Glomerular visceral epithelial cell (primary cell): ENCODE results near the gene CARS1.
"Not testable (repeated sequence)": the region's sequence is repeated elsewhere in the genome, so short reads cannot be mapped to it uniquely, and the experiment has no call there.

Experiments
- DNase-seq: peaks from one replicate; pipeline ENCODE4 v3.0.0-alpha.2; 2016; ENCODE audit errors: extremely low spot score

Gene CARS1

DNA sequence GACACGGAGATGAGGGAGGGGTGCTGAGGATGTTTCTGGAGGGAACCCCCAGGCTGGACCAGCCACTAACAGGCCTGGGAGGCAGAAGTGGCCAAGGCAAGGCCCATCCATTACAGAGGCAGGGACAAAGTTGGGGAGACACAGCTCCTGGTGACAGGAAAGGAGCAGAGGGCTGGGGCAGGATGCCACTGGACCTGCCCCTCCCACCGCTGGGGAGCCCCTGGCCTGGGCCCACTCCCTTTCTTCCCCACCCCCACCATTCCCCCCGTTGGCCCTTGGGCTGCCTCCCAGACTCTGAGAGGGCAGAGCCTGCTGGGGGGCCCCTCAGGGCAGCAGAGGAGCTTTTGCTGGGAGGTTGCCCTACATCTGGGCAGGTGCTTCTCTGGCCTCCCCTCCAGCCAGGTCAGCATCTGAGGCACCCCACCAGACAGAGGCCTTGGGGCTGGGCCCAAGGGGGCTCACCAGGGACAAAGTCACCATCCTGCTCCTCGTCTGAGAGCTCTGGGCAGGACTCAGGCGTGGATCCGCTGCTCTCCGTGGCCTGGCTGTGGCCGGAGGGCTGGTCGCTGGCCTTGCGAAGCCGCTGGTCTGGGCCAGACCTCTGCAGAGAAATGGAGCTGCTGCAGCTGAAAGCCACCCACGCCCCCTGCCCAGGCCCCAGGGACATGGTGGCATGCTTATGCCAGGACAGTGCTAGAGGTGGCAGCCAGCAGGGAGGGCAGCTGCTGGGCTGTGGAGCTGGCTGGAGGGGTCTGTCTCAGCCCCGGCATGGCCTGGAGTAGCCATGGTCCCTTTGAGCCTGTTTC, 33.1 kb upstream of the CARS1 start:
- no peak for DNase-seq

DNA sequence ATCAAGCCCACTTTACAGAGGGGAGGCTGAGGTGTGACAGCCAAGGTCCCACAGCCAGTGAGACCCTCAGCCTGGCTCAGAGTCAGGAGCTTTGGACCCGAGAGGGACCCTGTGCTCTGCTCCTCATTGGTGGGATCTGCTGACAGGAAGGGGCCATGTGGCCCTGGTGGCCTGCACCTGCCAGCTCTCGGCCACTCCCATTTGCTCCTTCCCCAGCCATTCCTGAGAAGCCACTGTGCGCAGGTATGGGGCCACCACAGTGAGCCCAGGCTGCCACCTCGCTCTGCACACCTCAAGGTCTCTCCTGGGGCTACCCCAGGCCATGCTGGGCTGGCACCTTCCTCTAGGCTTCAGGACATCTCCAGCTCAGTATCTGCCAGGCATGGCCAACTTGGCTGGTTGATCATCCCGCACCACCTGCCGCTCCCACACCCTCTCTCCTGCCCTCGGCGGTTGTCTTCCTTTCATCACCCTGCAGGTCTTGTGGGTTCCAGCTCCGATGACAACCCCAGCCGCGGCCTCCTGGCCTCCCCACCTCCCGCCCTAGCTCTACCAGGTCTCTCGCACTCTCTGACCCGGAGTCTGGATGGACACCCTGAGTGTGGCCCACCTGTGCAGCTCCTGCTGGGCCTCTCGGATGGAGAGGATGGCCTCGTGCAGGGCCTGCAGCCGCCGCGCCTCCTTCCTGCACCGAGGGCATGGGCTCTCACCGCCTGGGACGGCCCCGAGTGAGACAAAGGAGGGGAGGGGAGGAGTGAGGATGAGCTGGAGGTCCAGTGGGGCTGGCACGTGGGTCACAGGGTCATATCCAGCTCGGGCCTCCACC, 32.2 kb upstream of the CARS1 start:
- DNase-seq = no peak

DNA sequence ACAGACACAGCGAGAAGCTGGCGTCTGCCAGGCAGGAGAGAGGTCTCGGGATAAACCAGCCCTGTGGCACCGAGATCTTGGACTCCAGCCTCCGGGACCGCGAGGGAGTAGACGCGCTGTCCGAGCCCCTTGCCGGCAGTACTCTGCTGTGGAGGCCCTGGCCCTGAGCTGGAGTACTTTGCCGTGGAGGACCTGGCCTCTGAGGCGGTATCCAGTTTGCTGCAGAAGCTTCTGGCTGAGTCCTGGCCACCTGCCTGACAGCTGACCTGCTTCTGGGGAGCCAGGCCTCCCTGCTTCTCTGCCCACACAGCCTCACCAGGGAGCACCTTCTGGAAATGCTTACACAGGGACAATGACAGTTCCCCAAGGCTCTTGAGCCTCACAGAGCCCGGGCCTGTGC, 31.6 kb upstream of the CARS1 start:
- no peak for DNase-seq

DNA sequence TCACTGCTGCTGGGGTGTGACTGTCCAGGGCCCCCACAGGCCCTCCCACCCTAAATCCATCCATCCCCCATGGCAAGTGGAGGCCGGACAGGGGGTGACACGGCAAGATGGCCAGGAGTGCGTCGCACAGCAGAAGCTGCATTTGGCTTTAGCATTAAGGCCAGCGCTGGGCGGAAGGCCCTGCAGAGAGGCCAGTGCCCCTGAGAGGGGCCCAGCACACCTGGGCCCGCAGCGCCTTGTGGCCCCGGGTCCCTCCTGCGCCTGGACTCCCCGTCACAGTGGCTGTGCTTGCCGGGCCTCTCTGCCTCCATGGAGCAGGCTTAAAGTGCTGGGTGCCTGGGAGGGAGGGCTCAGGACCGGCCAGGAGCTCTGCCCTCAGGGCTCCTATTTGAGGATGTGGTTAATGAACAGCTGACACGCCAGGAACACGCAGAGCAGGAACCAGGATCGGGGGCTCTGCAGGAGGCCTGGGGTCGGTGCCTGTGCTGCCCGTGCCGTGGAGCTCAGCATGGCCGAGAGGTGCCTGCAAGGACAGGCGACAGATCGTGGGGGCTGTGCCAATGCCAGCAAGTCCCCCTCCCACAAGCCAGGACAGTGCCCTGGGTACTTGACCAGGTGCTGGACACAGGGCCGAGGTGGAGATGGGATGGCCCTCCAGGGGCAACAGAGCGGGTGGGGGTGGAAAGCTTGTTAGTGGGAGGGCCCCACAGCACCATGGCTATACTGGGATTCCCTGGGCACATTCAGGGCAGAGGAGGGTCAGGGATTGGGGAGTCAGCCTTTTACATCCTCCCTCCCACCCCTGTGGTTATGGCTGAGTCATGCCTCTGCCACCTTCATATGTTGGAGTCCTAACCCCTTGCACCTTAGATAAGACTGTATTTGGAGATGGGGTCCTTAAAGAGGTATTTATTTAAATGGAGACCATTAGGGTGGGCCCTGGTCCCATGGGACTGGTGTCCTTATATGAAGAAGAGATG, 30.9 kb upstream of the CARS1 start:
- DNase-seq = peak; percentile 53

DNA sequence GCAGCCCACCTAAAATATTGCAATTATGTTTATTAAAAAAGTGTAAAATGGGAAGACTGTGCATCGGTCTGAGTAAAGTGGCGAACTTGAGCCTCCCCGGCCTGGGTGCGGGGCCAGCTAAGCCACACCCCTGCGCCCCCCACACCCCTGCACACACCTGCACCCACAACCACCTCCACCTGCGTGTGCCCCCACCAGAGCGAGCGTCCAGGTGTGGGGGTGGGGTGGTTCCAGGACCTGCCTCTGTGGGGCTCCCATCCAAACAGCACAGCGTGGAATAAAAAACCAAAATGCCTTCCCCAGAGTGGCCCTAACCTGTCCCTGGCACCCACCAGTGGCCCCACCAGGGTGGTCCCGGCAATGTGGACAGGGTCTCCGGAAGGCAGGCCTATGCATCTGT, 30.1 kb upstream of the CARS1 start:
- no peak for DNase-seq

DNA sequence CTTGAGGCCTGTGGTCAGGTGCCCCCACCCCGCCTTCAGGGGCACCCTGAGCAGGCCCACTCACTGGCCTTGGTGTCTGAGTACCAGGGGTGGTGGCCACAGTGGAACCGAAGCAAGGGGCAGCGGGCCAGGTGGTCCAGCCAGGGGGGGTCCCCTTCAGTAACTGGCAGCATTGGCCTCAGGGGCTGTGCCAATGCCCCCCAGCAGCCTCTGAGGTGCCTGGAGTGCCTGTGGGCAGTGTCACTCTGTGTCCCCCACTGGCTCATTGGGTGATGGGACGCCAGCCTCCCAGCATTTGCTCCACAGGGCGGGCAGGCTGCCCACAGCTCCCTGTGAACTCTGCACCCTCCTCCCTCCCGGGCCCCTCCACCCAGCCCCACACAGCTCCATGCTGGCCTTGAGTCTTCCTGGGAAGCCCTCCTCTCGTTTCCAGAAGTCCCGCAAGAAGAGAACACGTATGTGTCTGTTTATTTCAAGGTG, 29.5 kb upstream of the CARS1 start:
- no peak for DNase-seq

DNA sequence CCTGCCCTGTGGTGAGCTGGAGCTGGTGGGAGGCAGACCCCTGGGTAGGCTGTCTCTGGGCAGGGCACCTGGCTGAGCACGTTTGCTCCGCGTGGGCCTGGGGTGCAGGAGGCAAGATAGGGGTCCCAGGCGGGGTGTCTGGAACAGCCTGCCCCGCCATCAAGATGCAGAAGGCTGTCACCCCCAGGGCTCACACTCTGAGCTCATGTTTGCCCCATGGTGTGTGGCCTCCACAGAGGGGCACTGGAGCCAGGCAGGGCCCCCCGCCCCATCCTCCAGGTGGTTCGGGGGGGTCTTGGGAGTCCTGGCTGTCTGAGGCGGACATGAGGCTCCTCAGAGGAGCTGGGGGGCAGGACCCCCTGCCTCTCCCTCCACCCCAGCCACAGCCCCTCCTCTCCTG, 28.9 kb upstream of the CARS1 start:
- no peak for DNase-seq

DNA sequence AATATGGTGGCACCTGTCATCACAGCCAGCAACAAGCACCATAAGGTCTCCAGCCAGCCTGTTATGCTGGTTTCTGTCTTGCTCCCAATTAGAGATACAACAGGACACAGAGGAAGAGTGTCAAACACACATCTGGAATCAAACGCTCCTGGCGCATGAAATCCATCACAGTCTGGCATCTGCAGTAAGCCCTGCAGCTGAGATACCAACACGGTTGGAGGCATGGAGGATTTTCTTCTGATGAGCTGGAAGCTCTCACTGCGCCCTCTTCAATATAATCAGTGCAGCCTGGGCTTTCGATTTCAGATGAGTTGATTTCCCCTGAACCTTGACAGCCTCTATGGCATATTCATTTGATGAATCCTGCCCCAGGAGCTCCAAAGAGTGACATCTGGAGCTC, 27.8 kb upstream of the CARS1 start:
- DNase-seq = no peak

DNA sequence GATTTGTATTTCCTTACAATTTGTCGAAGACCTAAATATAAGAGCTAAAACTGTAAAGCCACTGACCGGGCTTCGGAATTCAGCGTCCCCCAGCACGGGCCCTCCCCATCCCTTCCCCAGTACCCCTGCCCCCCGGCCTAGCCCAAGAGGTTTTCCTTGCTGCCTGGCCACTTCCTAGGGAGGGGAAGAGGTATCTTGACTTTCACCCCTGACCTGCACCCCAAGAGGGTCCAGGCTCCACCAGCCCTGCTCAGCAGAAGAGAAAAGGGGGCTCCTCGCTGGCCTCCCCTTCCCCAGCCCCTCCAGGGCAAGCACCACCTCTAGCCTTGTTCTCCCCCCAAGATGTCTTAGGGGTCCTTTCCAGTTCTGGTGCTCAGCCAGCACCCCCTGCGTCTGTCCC, 26.1 kb upstream of the CARS1 start:
- no peak for DNase-seq

DNA sequence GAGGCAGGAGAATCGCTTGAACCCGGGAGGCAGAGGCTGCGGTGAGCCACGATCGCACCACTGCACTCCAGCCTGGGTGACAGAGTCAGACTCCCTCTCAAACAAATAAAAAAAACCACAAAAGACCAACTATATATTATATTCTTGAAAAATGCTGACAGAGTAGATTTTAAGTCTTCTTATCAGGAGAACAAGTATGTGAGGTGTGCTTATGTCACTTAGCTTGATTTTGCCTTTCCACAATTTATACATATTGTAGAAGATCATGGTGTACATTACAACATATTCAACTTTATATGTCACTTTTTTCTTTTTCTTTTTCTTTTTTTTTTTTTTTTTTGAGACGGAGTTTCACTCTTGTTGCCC, 24.1 kb upstream of the CARS1 start:
- no peak for DNase-seq

DNA sequence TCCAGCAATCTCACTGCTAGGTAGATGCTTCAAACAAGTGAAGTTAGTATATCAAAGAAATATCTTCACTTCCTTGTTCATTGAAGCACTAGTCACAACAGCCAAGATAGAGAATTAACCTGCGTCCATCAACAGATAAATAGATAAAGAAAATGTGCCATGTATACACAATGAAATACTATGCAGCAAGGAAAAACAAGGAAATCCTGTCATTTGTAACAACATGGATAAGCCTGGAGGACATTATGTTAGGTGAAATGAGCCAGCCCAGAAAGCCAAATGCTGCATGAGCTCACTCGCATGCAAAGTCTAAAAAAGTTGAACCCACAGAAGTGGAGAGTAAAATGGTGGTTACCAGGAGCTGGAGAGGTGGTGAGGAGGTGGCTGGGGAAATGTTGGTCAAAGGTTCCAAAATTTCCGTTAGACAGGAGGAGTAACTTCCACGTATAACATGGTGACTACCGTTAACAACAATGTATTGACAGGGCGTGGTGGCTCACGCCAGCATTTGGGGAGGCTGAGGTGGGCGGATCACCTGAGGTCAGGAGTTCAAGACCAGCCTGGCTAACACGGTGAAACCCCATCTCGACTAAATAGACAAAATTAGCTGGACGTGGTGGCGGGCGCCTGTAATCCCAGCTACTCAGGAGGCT, 23.6 kb upstream of the CARS1 start:
- DNase-seq = no peak

DNA sequence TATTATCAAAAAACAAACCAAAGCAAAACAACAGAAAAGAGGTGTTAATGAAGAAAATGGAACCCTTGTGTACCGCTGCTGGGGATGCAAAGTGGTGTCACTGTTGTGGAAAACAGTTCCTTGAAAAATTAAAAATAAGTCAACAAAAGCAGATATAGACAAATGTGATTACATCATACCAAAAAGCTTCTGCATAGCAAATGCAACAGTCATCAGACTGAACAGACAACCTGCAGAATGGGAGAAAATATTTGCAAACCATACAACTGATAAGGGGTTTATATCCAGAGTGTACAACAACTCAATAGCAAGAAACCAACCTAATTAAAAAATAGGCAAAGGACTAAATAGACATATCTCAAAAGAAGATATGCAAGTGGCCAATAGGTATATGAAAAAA, 22.9 kb upstream of the CARS1 start:
- DNase-seq = no peak

DNA sequence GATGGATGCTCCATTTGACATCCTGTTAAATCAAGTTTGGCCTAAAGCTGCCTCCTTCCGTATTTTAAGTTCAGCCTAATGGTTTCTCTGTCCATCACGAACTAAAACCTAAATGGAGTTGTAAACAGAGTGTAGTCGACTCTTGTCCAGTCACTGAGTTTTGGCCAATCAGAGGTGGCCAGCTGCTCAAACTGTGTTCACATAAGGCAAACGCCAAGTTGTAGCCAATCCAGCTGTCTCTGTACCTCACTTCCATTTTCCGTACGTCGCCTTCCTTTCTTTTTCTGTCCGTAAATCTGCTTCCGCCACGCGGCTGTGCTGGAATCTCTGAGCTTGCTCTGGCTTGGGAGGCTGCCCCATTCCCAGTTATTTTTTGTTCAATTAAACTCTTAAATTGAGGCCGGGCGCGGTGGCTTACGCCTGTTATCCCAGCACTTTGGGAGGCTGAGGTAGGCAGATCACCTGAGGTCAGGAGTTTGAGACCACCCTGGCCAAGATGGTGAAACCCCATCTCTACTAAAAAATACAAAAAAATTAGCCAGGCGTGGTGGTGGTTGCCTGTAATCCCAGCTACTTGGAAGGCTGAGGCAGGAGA, 20.7 kb upstream of the CARS1 start:
- no peak for DNase-seq

DNA sequence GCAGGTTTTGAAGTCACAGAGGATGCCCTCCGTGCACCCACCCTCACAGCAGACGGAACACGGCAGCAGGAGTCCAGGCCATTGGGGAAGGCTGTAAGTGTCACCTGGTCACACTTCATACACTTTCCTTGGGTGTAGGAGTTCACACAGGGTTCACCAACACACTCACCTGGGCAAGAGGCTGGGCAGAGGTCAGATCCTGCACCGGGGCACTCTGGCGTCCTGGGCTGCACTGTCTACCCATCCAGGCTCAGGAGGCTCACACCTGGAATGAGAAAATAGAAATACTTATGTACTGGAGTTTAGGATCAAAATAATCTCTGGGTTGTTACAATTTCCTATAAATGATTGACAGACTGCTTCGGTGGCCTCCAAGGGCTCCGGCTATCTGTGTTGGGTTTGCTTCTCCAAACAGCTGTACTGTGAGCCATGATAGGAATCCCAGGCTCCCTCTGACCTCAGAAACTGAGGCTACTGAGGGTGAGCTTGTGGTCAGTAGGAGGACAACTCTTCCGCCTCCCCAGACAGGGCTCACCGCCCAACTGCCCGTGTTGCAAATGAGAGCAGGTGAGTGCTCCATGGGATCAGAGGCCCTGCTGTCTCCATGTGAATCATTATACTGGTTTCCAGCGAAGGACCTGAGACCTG, 20.1 kb upstream of the CARS1 start:
- DNase-seq = peak; percentile 49

DNA sequence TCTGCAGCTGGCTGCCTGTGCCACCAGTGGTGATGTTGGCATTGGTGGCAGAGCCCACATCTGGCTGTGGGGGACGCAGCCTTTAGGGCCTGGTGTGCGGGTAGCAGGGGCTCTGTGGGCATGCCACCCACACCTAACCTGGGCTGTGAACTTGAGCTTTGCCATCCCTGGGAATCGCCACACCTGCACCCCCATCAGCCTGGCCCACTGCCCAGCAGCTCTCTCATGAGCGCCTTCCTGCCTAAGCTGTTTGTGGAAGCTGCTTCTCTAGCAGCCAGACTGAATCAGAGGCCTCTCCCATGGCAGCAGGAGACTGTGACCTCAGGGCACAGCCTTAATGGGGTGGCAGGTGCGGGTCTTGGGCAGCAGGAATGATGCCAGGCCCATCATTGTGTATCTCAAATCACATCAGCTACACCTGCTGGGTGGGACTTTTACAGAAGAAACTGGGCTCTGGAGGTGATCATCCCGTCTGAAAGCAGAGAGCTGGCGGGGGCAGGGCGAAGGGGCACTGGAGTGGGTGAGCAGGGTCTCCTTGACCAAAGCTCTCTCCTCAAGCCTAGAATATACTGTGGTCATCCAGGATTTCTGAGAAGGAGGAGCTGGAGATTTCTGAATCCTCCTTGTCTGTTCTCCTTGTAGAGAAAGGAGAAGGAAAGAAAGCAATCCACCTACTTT, 17.8 kb upstream of the CARS1 start:
- no peak for DNase-seq

DNA sequence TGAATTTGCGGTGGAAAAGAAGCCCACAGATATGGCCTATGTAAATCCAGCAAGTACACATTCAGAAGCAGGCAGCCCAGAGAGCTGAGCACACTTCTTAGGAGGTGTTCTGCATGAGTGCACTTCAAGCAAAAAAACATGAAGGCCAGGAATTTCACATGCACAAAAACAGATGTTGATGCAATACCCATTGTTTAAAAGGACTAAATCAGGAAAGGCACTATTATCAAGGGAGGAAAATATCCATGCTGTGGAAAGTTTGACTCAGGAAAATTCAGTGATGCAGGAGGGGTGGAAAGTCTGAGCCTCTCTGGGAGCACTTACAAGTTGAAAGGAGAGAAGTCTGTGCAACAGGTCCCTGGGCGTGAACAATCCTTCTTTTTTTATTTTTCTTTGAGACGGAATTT, 15.8 kb upstream of the CARS1 start:
- DNase-seq = peak; percentile 72

DNA sequence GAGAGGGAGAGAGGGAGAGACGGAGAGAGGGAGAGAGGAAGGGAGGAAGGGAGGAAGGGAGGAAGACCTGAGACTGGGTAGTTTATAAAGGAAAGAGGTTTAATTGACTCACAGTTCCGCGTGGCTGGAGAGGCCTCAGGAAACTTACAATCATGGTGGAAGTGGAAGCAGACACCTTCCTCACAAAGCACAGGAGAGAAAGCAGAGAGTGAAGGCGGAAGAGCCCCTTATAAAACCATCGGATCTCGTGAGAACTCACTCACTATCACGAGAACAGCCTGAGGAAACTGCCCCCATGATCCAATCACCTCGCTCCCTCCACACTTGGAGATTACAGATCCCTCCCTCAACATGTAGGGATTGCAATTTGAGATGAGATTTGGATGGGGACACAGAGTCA, 12.2 kb upstream of the CARS1 start:
- no peak for DNase-seq

DNA sequence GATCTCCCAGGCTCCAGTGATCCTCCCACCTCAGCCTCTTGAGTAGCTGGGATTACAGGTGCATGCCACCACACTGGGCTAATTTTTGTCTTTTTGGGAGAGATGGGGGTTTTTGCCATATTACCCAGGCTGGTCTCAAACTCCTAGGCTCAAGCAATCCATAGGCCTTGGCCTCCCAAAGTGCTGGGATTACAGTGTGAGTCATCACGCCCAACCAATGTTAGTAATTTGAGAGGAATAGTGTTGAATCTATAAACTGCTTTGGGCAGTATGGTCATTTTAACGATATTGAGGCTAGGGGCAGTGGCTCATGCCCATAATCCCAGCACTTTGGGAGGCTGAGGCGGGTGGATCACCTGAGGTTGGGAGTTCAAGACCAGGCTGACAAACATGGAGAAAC, 9.1 kb upstream of the CARS1 start:
- DNase-seq = not testable (repeated sequence)

DNA sequence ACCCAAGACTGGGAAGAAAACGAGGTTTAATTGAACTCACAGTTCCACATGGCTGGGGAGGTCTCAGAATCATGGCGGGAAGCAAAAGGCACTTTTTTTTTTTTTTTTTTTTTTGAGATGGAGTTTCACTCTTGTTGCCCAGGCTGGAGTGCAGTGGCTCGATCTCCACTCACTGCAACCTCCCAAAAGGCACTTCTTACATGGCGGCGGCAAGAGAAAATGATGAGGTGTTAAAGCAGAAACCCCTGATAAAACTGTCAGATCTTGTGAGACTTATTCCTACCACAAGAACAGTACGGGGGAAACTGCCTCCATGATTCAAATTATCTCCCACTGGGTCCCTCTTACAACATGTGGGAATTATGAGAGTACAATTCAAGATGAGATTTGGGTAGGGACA, 7.5 kb upstream of the CARS1 start:
- not testable (repeated sequence) for DNase-seq

DNA sequence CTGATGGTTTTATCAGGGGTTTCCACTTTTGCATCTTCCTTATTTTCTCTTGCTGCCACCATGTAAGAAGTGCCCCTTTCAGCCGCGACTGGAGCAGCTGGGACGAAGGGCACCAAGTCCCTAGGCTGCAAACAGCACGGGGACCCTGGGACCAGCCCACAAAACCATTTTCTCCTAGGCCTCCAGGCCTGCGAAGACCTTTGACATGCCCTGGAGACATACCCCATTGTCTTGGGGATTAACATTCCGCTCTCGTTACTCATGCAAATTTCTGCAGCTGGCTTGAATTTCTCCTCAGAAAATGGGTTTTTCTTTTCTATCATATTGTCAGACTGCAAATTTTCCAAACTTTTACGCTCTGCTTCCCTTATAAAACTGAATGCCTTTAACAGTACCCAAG, 6.7 kb upstream of the CARS1 start:
- DNase-seq = not testable (repeated sequence)
